GM12874 (cell line): ENCODE data around the gene CPA1.

Experiments
- CTCF ChIP-seq: IDR thresholded peaks from 2 replicates; pipeline ENCODE4 v1.5.1; 2011; ENCODE audit warnings: low read depth, mild to moderate bottlenecking, control low read depth, low read length, moderate library complexity; ENCODE audit not compliant: insufficient read depth

Gene CPA1

DNA sequence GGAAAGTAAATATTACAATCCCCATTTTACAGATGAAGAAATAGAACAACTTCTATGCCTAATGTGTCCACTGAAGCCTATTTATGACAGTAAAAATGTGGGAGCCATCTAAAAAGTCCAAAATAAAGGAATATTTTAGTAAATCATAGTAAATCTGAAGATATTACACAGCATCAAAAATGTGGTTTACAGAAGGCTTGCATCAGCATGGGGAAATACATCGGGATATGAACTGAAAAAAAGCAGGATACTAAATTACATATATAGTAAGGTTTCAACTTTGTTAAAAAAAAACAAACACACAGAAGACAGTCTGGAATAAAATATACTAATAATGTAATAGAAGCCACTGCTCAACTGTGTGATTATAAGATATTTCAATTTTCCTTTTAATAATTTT lies 20.8 kb downstream of the CPA1 start:
- TF ChIP-seq CTCF = no peak

DNA sequence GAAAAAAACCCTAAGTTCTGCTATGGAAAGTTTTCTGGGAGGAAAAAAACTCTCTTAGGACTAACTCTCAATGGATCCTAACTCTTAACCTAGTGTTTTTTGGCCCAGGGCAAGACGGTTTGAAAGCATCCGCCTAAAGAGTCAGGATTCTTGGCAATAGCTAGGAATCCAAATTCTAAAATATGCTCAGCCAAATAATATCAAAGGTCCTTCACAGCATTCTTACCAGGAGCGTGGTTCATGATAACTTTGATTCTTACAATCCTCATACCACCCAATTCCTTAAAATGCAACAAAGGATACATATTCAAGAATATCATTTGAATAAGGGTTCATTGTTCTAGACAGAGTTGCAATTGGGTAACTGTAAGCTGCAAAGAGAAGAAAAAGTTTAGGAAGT lies 21.3 kb downstream of the CPA1 start:
- TF ChIP-seq CTCF = no peak

DNA sequence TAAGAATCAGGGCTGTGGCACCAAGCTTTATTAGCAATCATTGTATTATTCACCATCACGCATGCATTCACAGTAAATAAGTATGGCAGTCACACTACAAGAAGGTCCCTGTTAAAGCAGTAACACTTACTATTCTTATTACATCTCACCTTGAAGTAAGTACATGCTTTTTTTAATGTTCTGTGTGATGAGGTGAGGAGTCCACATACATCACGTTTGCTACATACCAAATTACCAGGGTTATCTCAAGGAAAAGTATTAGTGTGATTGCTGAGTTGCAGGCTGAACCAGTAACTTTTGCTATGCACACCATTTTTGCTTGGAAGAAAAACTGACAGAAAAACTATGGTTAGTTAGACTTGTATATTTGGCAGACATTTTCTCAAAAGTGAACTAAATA lies 24.7 kb downstream of the CPA1 start:
- no peak for TF ChIP-seq CTCF

GRCh38 chr7:130409067-130409711 lies 28.9 kb downstream of the CPA1 start:
- TF ChIP-seq CTCF = no peak

GRCh38 chr7:130409712-130410072 lies 29.4 kb downstream of the CPA1 start:
- TF ChIP-seq CTCF = no peak

- no peak for TF ChIP-seq CTCF
These were observed 30.7 kb downstream of the CPA1 start for GRCh38 chr7:130410868-130411541.

DNA sequence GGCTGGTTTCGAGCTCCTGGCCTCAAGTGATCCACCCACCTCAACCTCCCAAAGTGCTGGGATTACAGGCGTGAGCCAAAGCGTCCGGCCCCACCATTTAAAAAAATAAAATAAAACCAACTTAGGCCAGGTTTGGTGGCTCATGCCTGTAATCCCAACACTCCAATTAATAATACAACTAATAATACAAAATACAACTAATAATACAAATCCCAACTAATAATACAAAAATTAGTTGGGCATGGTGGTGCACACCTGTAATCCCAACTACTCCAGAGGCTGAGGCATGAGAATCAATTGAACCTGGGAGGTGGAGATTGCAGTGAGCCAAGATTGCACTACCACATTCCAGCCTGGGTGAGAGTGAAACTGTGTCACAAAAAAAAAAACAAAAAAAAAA lies 32.9 kb downstream of the CPA1 start:
- no peak for TF ChIP-seq CTCF
